B cell (primary cell): ENCODE measurements around the gene SOD3. TPM values are rescaled to one million over a fixed set of nuclear protein-coding genes. Genes with fewer than 3 reads are reported as not detected.

Experiments used
- ATAC-seq: fragments of 200-7000 bp; cut with Tn5 transposase; one replicate; pipeline ENCODE4 v1.10.0; 2021; ENCODE audit warnings: low read depth, mild to moderate bottlenecking, moderate number of reproducible peaks, moderate library complexity
- CTCF ChIA-PET: fragments of 350-600 bp; sonication (Branson Sonifier 250); formaldehyde crosslinking; loops from one replicate; lab custom pipeline; 2021; ENCODE audit warnings: antibody characterized with exemption, inconsistent platforms; lab: Charles Lee
- POLR2A ChIA-PET: fragments of 350-600 bp; sonication (Branson Sonifier 250); formaldehyde crosslinking; loops from one replicate; lab custom pipeline; 2021; ENCODE audit warnings: antibody characterized with exemption; lab: Charles Lee
- DNase-seq: peaks from one replicate; pipeline ENCODE4 v3.0.0; 2013
- H2AFZ ChIP-seq: 2 replicates; pipeline ENCODE4 v1.6.1; 2012; ENCODE audit warnings: mild to moderate bottlenecking, low read depth, low read length; ENCODE audit not compliant: insufficient read depth, poor library complexity, severe bottlenecking
- H3K27ac ChIP-seq, 2 donors: 1 replicate in 1 of 2; 2 replicates in 1 of 2; pipeline ENCODE4 v1.5.1; 2012 to 2013; ENCODE audit warnings: low read length in 2 of 2, mild to moderate bottlenecking in 2 of 2, moderate library complexity in 1 of 2
- H3K27me3 ChIP-seq, 4 experiments: fragments of 200-600 bp in 1 of 4; sonication (generic) in 1 of 4; replicated peaks in 1 of 4; 1 replicate in 2 of 4; 2 replicates in 2 of 4; pipeline versions ENCODE4 v1.6.1 to v1.7.0; 2013 to 2016; ENCODE audit warnings: low read length in 3 of 4, mild to moderate bottlenecking in 2 of 4, mixed read lengths in 1 of 4, moderate library complexity in 1 of 4; ENCODE audit not compliant: insufficient read depth in 4 of 4, control insufficient read depth in 3 of 4; ENCODE audit errors: control extremely low read depth in 1 of 4
- H3K36me3 ChIP-seq, 2 experiments: replicated peaks in 1 of 2; 1 replicate in 1 of 2; 2 replicates in 1 of 2; pipeline versions ENCODE4 v1.6.1 to v1.7.1; 2013; ENCODE audit warnings: low read length in 1 of 2; ENCODE audit not compliant: insufficient read depth in 2 of 2, control insufficient read depth in 1 of 2; ENCODE audit errors: control extremely low read depth in 1 of 2, extremely low read depth in 1 of 2
- H3K4me1 ChIP-seq, 2 donors: fragments of 200-600 bp in 1 of 2; sonication (generic) in 1 of 2; 1 replicate in 1 of 2; 2 replicates in 1 of 2; pipeline versions ENCODE4 v1.5.1 to v1.6.1; 2013 to 2017; ENCODE audit warnings: low read length in 2 of 2; ENCODE audit not compliant: control insufficient read depth in 2 of 2, insufficient read depth in 2 of 2
- H3K4me2 ChIP-seq: replicated peaks from 2 replicates; pipeline ENCODE3; 2012; ENCODE audit warnings: mild to moderate bottlenecking, low read depth, low read length; ENCODE audit not compliant: poor library complexity, severe bottlenecking
- H3K4me3 ChIP-seq, 5 experiments: fragments of 200-600 bp in 1 of 5; sonication (generic) in 1 of 5; 1 replicate in 3 of 5; 2 replicates in 2 of 5; pipeline versions ENCODE4 v1.5.1 to v1.7.0; 2011 to 2016; ENCODE audit warnings: low read length in 4 of 5, mild to moderate bottlenecking in 4 of 5, low read depth in 2 of 5, control low read depth in 1 of 5, moderate library complexity in 1 of 5; ENCODE audit not compliant: insufficient read depth in 1 of 5; ENCODE audit errors: control extremely low read depth in 1 of 5, extremely low read depth in 1 of 5
- H3K79me2 ChIP-seq: fragments of 200-600 bp; sonication (generic); one replicate; pipeline ENCODE4 v1.6.0; 2016; ENCODE audit warnings: low read length; ENCODE audit not compliant: control insufficient read depth, insufficient read depth
- H3K9ac ChIP-seq: fragments of 200-600 bp; sonication (generic); 2 replicates; pipeline ENCODE4 v1.6.1; 2017; ENCODE audit warnings: mild to moderate bottlenecking, low read length, moderate library complexity
- H3K9me3 ChIP-seq, 3 donors: one replicate each; pipeline versions ENCODE4 v1.6.1 to v1.7.1; 2013; ENCODE audit warnings: low read length in 2 of 3; ENCODE audit not compliant: control insufficient read depth in 2 of 3, insufficient read depth in 1 of 3; ENCODE audit errors: control extremely low read depth in 1 of 3
- H4K20me1 ChIP-seq: 2 replicates; pipeline ENCODE4 v1.6.0; 2012; ENCODE audit warnings: mild to moderate bottlenecking, low read length; ENCODE audit not compliant: insufficient read depth, control insufficient read depth, poor library complexity, severe bottlenecking
- H3K27ac Mint-ChIP-seq: one replicate; pipeline ENCODE4 v1.8.0; 2021; ENCODE audit warnings: mixed read lengths
- H3K27me3 Mint-ChIP-seq: one replicate; pipeline ENCODE4 v1.8.0; 2021; ENCODE audit warnings: mixed read lengths
- H3K4me1 Mint-ChIP-seq: one replicate; pipeline ENCODE4 v1.8.0; 2021; ENCODE audit warnings: mixed read lengths
- H3K4me3 Mint-ChIP-seq: one replicate; pipeline ENCODE4 v1.8.0; 2021; ENCODE audit warnings: mixed read lengths
- H3K9me3 Mint-ChIP-seq: one replicate; pipeline ENCODE4 v1.8.0; 2022; ENCODE audit warnings: mixed read lengths; ENCODE audit not compliant: insufficient read depth
- CTCF ChIP-seq: fragments of 200-600 bp; IDR thresholded peaks from one replicate; pipeline ENCODE4 v1.8.0; 2022; ENCODE audit warnings: antibody characterized with exemption, mild to moderate bottlenecking
- EZH2 ChIP-seq: IDR thresholded peaks from 2 replicates; pipeline ENCODE4 v1.6.1; 2012; ENCODE audit warnings: borderline replicate concordance, low read depth, mild to moderate bottlenecking, moderate library complexity, low read length; ENCODE audit not compliant: insufficient read depth, poor library complexity, severe bottlenecking
- WGBS: methylation state at CpG from one replicate; pipeline ENCODE4 v1.1.5; 2013; ENCODE audit warnings: missing lambda C conversion rate; ENCODE audit not compliant: insufficient coverage; 5-methylcytosine and 5-hydroxymethylcytosine counted together
- intact Hi-C: fragments of 100-400 bp; cut with micrococcal nuclease; formaldehyde crosslinking; loops from one replicate; pipeline ENCODE4 v1.10.0; 2022
- polyA plus RNA-seq: library from polyadenylated mRNA; depleted of rRNA; stranded (reverse); fragments of >200 nt; gene quantifications from 2 replicates; pipeline ENCODE4 v1.2.3, GENCODE V29; 2012
- total RNA-seq, 2 donors: library from RNA; stranded (reverse); fragments of 120-200 nt in 1 of 2; gene quantifications; 1 replicate in 1 of 2; 2 replicates in 1 of 2; pipeline versions ENCODE4 v1.2.3 to v1.2.4, GENCODE V29; 2013 to 2022

Gene SOD3
- total and polyA plus RNA-seq, 2 donors (not counting 1 experiment from before 2014, with no cell fraction given) = not detected

DNA sequence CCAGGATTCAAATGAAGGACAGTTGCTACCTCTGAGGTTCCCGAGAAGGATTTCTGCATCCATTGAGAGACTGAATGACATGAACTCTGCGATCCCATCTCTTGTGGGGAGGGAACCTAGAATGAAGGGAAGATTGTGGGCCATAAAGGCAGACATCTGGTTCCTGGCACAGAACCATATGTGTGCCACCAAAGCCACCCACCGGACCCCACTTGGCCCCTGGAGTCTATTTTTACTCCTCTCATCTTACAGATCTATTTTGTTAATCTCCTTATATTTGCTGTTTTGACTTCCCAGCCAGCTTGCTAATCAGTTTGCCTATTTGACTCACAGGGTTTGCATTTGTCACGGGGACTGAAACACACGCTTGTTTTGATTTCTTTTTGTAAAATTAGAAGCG lies 7.3 kb downstream of the SOD3 start:
- POLR2A ChIA-PET = no interaction called here
- Histone ChIP-seq H3K36me3 (no peaks in the 10 kb centered on the region), H3K9ac (no peak overlapping the region), H3K27ac (no peak overlapping the region), H3K4me1 (no peaks in the 10 kb centered on the region), H2AFZ (no peak overlapping the region), H3K27me3 (peaks cover 0 to 28% (median 7%) of the 10 kb centered on the region in 4 experiments), H4K20me1 (no peaks in the 10 kb centered on the region), H3K4me2 (no peak overlapping the region), H3K9me3 (peaks cover 0 to 6% (median 0%) of the 10 kb centered on the region in 3 donors), H3K79me2 (no peaks in the 10 kb centered on the region), H3K4me3 (no peak overlapping the region)
- CTCF ChIA-PET = no interaction called here
- Mint-ChIP-seq H3K4me1 (no peaks in the 10 kb centered on the region), H3K27me3 (peaks cover 53% of the 10 kb centered on the region), H3K4me3 (no peak overlapping the region), H3K27ac (no peak overlapping the region), H3K9me3 (no peaks in the 10 kb centered on the region)
- intact Hi-C loops = no loop called here
- WGBS = 100% methylated on average over 2 of the region's 6 CpGs
- TF ChIP-seq CTCF (no peak), EZH2 (no peak)
- no peak for DNase-seq
- ATAC-seq = no peak

DNA sequence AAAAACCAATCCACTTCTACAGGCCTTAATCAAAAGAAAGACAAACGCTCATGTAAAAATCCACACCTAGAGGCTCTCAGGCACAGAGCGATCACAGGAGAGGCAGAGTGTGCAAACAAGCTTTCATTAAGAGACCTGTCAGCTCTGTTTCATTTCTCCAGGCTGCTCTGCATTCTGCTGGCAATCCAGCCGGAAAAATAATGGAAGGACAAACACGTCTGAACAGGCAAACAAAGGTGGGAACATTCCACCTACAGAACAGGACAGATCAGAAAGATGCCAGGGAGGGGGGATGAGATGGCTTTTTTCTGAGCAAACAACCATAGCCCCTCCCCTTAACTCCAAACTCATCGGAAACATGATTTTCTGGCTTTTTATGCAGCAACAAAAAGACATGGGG lies 9.7 kb downstream of the SOD3 start:
- Histone ChIP-seq H3K79me2 (no peaks in the 10 kb centered on the region), H3K9ac (no peak overlapping the region), H3K4me2 (no peak overlapping the region), H3K27ac (no peak overlapping the region), H3K36me3 (no peaks in the 10 kb centered on the region), H4K20me1 (no peaks in the 10 kb centered on the region), H2AFZ (no peak overlapping the region), H3K4me3 (no peak overlapping the region), H3K9me3 (peaks cover 0 to 3% (median 0%) of the 10 kb centered on the region in 3 donors), H3K4me1 (no peaks in the 10 kb centered on the region), H3K27me3 (peaks cover 0 to 20% (median 4%) of the 10 kb centered on the region in 4 experiments)
- DNase-seq = no peak
- Mint-ChIP-seq H3K27ac (no peak overlapping the region), H3K9me3 (no peaks in the 10 kb centered on the region), H3K4me1 (no peaks in the 10 kb centered on the region), H3K27me3 (peaks cover 39% of the 10 kb centered on the region), H3K4me3 (no peak overlapping the region)
- POLR2A ChIA-PET = no interaction called here
- TF ChIP-seq EZH2 (no peak), CTCF (no peak)
- intact Hi-C loops = no loop called here
- WGBS = 85% methylated on average over 2 of the region's 5 CpGs
- ATAC-seq = no peak
- CTCF ChIA-PET = no interaction called here
